ENCODE data around the gene ARHGEF37.

- TF ChIP-seq CTCF (IDR thresholded peaks at IDR 0.05; ENCODE audit: low read depth, low read length, poor library complexity, severe bottlenecking) (no peak), EZH2phosphoT487 (IDR thresholded peaks at IDR 0.05; ENCODE audit: borderline replicate concordance, low read length) (no peak)
Observed at GRCh38 chr5:149654231-149654630, 72.9 kb downstream of the ARHGEF37 start.
